Right lobe of liver (tissue), 4 donors: ENCODE results near the gene REPS2.

Experiments
- POLR2A ChIP-seq: fragments of 450-650 bp; IDR thresholded peaks from one replicate; pipeline ENCODE4 v1.6.1; 2017; ENCODE audit warnings: antibody characterized with exemption, mild to moderate bottlenecking
- TF ChIP-seq, protein P1 (sequence below), 4 donors: fragments of 200-600 bp in 3 of 4; fragments of 450-650 bp in 1 of 4; IDR thresholded peaks; one replicate each; pipeline versions ENCODE4 v1.5.1 to v1.8.0; 2016 to 2022; ENCODE audit warnings: antibody characterized with exemption in 4 of 4, mild to moderate bottlenecking in 2 of 4
- donor health status: DM: no; HTN: no; CAD: no.
- donor health status: DM: no; HTN: no; CAD: no.
- donor health status: DM: no; HTN: yes; CAD: no.

DNA sequence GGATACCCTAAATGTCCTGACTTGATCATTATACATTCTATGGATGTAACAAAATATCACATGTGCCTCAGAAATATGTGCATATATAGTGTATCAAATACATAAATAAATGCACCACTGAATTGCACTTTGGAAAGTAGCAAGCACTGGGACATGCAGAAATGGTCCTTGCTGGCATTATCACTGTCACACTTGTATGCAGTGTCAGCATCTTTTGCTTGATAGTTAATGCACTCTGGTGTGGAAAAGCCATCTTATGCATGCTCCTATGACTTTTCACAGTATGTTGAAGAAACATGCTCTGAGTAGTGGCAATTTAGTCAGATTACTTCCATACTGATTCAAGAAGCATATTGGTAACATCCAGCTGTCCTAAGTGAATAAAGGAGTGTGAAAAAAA lies 27.5 kb upstream of the REPS2 start:
- TF ChIP-seq, protein P1, sequence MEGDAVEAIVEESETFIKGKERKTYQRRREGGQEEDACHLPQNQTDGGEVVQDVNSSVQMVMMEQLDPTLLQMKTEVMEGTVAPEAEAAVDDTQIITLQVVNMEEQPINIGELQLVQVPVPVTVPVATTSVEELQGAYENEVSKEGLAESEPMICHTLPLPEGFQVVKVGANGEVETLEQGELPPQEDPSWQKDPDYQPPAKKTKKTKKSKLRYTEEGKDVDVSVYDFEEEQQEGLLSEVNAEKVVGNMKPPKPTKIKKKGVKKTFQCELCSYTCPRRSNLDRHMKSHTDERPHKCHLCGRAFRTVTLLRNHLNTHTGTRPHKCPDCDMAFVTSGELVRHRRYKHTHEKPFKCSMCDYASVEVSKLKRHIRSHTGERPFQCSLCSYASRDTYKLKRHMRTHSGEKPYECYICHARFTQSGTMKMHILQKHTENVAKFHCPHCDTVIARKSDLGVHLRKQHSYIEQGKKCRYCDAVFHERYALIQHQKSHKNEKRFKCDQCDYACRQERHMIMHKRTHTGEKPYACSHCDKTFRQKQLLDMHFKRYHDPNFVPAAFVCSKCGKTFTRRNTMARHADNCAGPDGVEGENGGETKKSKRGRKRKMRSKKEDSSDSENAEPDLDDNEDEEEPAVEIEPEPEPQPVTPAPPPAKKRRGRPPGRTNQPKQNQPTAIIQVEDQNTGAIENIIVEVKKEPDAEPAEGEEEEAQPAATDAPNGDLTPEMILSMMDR (IDR thresholded peaks at IDR 0.05), result no peak
- no peak for TF ChIP-seq POLR2A
